ENCODE results near the gene USP6NL. TPM values are rescaled to one million over a fixed set of nuclear protein-coding genes. Genes with fewer than 3 reads are reported as not detected.

Gene USP6NL
- total and polyA plus RNA-seq, 9 of the 15 experiments (the other 6 are each of a cell fraction or from before 2014, with no cell fraction given): 3.2 to 26.6 (median 19.8) TPM

GRCh38 chr10:11629731-11630130, 18.3 kb upstream of the USP6NL start (continued):
- no peak for TF ChIP-seq MTF1 (CRISPR knock-in tag; IDR thresholded peaks at IDR 0.05; ENCODE audit: borderline replicate concordance)
- TF ChIP-seq ETS2 (tag; IDR thresholded peaks at IDR 0.05; ENCODE audit: borderline replicate concordance, poor library complexity, severe bottlenecking): no peak
- TF ChIP-seq ZNF507 (tag; conservative IDR thresholded peaks at IDR 0.05): no peak
- TF ChIP-seq NKRF (IDR thresholded peaks at IDR 0.05; ENCODE audit: borderline replicate concordance): no peak
- TF ChIP-seq ZNF280A (IDR thresholded peaks at IDR 0.05; ENCODE audit: low read depth, partially characterized antibody): no peak
- TF ChIP-seq MEF2D (tag; conservative IDR thresholded peaks at IDR 0.05; ENCODE audit: low read depth): no peak
- no peak for TF ChIP-seq ZNF277 (CRISPR knock-in tag; IDR thresholded peaks at IDR 0.05; ENCODE audit: borderline replicate concordance)
- TF ChIP-seq TARDBP (IDR thresholded peaks at IDR 0.05): no peak
